CD4-positive, alpha-beta T cell treated with Interleukin-15 for 4 hours (primary cell): ENCODE results near the gene NONO.
"Not testable (repeated sequence)": the region's sequence is repeated elsewhere in the genome, so short reads cannot be mapped to it uniquely, and the experiment has no call there.

Experiments
- DNase-seq: peaks from one replicate; pipeline ENCODE4 v3.0.0-alpha.2; 2020; ENCODE audit warnings: low spot score

Gene NONO

DNA sequence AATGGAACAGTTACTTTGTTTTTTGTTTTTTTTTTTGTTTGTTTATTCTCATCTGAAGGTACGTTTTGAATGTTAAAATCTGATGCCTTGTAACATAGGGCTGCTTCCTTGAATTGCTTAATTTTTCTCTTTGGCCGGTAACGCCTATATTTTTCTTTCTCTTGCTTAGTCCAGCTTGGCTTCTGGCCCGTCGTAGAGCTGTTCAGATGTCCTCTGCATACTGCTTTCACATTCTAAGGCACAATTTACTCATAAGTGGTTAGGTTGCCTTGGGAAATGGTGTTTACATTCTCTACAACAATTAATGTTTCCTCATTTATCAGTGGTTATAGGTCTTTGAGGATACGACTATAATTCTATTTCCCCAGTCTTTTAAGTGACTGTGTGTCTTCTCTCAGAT, 7.9 kb downstream of the NONO start:
- no peak for DNase-seq

DNA sequence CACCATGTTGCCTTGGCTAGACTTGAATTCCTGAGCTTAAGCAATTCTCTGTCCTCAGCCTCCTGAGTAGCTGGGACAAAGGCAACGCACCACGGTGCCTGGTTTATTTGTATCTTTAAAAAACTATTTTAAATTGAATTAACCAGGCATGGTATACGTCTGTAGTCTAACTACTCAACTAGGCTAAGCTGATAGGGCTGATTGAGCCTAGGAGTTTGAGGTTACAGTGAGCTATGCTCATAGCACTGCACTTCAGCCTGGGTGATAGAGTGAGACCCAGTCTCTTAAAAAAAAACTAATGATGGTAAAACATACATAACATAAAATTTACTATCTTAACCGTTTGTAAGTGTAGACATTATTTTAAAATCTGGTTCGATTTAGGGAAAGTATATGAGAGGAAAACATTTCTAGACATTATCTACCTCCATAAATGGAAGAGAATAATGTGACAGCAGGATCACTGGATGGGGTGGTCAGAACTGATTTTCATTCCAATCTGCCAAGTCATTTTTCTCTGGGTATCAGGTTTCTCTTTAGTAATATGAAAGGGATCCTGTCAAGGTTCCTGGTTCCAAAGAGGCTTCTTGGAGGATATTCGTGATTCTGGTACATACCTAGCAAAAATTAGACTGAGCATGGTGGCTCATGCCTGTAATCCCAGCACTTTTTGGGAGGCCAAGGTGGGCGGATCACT, 9.4 kb downstream of the NONO start:
- no peak for DNase-seq

DNA sequence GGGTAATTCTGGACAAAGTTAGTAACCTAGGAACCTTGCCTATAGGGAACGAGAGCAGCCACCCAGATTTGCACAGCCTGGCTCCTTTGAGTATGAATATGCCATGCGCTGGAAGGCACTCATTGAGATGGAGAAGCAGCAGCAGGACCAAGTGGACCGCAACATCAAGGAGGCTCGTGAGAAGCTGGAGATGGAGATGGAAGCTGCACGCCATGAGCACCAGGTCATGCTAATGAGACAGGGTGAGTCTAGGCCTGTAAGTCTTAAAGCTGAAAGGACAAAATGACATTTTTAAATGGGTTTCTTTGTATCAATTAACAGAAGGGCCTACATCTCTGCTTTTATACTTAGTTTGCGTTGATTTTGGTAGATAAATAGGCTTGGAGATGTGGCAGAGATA, 13.4 kb downstream of the NONO start:
- DNase-seq: no peak

DNA sequence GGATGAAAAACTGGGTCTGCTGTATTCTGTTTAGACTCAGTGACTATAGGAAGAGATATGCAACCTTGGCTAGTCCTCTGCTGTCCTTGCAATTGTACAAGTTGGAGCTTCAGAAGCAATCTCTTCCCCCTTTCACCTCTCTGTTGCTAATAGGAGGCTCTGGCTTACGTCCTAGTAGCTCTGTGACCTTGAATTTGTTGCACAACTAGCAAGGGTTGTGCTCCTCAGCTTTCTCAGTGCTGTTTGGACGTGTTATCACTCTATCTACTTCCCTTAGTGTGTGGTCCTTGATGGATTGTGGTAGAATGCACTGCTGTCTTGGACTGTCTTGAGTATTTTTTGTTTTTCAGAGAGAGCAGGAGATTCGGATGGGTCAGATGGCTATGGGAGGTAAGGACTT, 14.7 kb downstream of the NONO start:
- no peak for DNase-seq

DNA sequence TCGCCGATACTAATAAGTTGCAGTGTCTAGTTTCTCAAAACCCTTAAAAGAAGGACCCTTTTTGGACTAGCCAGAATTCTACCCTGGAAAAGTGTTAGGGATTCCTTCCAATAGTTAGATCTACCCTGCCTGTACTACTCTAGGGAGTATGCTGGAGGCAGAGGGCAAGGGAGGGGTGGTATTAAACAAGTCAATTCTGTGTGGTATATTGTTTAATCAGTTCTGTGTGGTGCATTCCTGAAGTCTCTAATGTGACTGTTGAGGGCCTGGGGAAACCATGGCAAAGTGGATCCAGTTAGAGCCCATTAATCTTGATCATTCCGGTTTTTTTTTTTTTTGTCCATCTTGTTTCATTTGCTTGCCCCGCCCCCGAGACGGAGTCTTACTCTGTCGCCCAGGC, 16.6 kb downstream of the NONO start:
- not testable (repeated sequence) for DNase-seq

DNA sequence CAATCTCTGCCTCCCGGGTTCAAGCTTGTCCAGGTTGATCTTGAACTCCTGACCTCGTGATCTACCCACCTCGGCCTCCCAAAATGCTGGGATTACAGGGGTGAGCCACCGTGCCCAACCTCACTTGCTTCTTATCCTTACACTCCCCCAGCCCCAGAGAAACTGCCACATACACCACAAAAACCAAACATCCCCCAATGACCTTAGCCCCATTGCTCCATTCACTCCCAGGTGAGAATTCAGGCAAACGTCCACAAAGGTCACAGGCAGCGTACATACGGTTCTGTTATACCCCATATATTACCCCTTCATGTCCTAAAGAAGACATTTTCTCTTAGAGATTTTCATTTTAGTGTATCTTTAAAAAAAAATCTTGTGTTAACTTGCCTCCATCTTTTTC, 17.1 kb downstream of the NONO start:
- DNase-seq: not testable (repeated sequence)

DNA sequence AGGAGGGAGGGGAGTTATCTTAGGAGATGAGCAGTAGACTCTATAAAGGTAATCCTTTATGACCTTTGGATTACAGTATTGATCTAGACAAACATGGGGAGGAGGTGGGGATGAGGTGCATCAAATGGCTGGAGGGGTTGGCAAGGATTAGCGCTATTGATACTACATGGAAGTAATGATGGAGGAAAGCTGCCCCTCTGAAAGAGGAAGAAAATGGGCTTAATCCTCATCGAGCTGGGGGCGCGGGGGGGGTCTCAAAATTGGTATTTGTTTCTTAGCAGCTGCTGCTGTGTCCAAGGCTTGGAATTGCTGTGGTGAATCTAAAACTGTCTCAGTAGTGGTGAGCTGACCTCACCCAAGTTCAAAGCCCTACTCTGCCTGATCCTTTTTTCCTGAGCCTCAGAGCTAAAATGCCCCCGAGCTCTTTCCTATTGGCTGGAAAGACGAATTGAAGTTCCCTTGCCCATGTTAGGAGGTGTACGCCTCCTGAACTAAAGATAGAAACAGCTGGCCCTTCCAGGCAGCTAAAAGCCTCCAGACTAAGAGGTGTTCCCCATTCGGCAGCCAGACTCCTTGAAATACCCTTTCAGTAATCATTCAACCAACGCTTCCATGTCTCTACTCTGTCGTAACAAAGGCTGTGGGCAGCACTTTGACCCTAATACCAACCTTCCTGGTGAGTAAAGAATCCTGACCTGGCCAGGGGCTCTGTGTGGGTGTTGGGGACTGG, 17.9 kb downstream of the NONO start, which contains the start of gene ITGB1BP2:
TSS of gene ITGB1BP2 (plus strand) at position 556 of the 730 bp plus-strand sequence. CDS start at position 613, 57 bp downstream.
- no peak for DNase-seq

DNA sequence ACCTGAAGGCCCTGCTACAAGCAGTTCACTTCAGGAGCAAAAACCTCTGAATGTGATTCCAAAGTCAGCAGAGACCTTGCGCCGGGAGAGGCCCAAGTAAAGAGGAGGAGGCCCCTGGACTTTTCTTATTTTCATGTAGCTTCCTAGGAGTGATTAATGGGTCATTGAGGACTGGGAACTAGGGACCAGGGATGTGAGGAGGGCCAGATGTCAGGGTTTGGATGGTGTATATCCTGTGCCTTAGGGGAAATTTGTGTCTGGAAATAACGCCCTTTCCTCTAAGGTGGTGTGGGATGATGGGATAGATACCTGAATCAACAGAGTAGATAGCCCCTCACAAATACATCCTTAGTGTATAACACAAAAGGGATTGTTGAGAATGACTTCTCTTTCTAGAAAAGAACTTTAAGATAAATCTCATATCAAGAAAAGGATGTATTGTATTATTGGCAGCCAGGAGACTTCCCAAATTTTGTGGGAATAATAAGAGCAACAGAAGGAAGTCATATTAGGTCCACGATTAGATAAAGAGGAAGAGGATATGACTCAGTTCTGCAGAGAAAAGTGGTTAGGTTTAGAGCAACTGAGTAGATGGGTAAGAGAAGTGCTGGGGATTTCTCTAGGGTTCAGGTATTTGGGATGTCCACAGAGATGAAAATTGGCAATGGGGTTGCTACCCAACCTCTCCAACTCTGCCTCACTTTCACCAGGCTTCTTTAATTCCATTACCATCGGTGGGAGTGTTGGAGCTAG, 19.2 kb downstream of the NONO start:
- DNase-seq: no peak

DNA sequence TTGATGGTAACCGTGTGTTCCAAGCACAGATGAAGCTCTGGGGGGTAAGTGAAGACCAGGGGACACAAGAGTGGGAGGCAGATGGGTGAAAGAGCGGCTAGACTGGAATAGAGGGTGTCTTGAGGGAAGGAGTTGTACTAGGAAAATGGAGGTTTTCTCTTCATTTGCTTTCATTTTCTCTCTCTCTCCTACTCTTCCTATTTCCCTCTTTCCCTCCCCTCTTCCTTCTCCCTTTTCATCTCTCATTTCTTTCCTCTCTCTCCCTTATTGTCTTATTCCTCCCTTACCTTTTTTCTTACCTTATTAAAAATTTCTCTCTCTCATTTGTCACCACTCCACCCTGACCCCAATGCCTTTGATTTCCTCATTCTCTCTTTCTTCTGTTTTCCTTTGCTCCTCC, 21.1 kb downstream of the NONO start:
- DNase-seq: no peak

DNA sequence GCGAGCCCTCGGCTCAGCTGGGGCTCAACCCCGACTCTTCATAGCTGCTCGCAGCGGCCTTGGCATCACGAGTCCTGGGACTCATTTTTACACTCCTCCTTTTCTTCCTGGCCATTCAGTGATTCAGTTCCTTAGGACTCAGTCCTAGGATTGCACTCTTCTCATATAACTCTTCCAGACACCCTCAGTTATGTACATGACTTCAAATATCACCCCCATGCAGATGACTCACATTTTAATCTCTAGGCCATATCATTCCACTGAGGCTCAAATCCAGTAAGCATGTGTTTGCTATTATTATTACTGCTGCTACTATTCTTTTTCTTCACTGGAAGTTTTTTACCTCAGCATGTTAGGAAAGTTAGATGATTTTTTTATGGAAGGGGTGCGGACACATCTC, 32.5 kb downstream of the NONO start:
- DNase-seq: no peak

DNA sequence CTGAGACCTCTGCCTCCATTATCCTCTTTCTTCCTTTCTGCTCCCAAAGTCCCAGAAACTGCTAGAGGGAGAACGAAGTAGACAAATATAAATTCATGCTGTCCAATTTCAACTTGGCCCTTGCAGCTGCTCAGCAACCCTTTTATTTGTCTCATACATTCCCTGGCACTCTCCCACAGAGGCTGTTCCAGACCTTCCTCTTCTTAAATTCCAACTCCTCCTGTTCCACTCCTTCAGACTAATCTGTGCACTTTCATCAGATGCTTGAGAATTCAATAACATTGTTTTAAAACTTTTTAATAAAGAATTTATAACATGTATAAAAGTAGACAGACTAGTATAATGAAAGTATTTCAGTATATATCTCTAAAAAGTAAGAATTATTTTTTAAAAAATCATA, 33.5 kb downstream of the NONO start:
- not testable (repeated sequence) for DNase-seq

DNA sequence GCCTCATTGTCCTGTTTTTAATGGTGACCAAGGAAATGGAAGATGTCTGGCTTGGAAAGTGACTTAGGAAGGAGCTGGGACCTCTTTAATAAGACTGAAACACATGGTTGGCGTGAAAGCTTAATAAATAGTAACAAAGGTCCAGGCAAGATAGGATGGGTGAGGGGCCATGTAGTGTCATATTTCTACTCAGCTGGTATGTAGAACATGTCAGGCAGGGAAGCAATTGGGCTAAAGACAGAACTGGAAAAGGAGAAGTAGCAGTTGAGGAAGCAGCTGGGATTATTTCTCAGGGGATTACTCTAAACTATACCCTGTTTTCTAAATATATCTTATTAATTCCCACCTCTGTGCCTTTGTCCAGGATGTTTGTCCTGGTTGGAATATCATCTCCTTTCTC, 36.7 kb downstream of the NONO start:
- DNase-seq: no peak

DNA sequence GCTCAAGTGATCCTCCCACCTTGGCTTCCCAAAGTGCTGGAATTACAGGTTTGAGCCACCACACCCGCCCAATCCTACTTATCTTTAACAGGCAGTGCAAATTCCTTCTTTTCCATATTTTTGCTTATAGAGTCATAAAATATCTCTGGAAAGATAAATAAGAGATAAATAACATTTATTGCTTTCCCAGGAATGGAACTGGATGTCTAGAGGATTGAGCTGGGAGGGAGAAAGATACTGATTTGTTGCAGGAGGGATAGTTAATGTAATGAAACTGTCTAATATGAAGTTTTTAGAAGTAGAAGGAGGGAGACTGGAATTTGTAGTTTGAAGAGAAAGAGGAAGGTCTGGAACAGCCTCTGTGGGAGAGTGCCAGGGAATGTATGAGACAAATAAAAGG, 38.3 kb downstream of the NONO start:
- no peak for DNase-seq

DNA sequence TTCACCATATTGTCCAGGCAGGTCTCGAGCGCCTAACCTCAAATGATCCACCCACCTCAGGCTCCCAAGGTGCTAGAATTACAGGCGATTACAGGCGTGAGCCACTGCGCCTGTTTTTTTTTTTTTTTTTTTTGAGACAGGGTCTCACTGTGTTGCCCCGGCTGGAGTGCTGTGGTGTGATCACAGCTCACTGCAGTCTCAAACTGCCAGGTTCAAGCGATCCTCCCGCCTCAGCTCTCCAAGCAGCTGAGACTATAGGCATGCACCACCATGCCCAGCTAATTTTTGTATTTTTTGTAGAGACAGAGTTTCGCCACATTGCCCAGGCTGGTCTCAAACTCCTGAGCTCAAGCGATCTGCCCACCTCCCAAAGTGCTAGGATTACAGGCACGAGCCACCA, 41.0 kb downstream of the NONO start:
- DNase-seq: not testable (repeated sequence)

DNA sequence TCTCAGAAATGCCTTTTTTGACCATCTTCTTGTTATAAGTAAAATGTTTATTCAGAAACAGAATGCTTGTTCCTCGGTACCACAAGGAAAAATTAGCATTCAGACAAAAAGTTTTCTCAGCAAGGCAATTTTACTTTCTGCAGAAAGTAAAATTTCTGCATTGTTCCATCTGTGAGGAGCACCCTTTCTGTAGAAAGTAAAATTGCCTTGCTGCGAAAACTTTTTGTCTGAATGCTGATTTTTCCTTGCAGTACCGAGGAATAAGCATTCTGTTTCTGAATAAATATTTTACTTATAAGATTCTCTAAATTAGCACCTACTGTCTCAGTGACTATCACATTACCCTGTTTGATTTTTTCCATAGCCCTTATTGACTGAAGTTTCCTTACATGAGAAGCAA, 43.0 kb downstream of the NONO start:
- no peak for DNase-seq

DNA sequence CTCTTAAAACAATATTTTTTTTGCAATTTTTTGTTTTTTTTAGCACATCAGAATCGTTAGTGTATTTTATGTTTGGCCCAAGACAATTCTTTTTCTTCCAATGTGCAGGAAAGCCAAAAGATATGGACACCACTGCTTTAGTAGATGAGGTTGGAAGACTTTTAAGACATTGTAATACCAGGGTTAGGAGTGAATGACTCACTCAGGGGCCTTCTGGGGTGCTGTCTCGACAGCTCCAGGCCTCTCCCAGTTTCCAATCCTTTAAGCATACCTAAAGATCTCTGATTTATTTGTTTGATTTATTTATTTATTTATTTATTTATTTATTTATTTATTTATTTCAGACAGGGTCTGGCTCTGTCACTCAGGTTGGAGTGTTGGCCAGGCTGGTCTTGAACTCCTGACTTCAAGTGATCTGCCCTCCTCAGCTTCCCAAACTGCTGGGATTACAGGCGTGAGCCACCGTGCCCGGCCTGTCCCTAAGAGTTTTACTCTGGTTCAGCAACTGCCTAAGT, 65.8 kb downstream of the NONO start:
- DNase-seq: not testable (repeated sequence)

DNA sequence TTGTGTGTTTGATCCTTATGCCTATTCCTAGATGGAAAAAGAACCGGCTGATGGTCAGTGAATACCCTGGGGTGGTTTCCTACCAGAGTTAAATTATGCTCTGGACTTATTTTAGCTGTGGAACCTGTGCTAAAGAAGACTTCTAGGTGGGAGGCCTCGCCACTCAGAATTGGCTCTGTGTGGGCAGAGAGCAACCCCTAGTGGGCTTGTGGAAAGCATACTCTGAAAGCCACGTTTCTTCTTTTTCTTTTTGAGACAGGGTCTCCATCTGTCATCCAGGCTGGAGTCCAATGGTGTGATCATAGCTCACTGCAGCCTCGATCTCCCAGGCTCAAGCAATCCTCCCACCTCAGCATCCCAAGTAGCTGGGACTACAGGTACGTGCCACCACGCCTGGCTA, 66.4 kb downstream of the NONO start:
- not testable (repeated sequence) for DNase-seq
